NCI-H128 (cell line): ENCODE data around the gene IFNA14.
"Not testable (repeated sequence)": the region's sequence is repeated elsewhere in the genome, so short reads cannot be mapped to it uniquely, and the experiment has no call there.

ENCODE experiments used
- DNase-seq: peaks from one replicate; lab custom pipeline; 2025; ENCODE audit not compliant: unreplicated experiment; lab: John Stamatoyannopoulos, UW

Gene IFNA14

GRCh38 chr9:21217211-21217610, 22.6 kb downstream of the IFNA14 start, which contains the start of gene IFNA16:
TSS of gene IFNA16 (minus strand) at chr9:21217311. CDS start at chr9:21217305, 6 bp downstream.
- not testable (repeated sequence) for DNase-seq

- DNase-seq: not testable (repeated sequence)
Observed at GRCh38 chr9:21213411-21214326, 26.1 kb downstream of the IFNA14 start.

GRCh38 chr9:21212160-21212559, 27.6 kb downstream of the IFNA14 start:
- DNase-seq: not testable (repeated sequence)

- DNase-seq: not testable (repeated sequence)
Observed at GRCh38 chr9:21210782-21211181, 29.0 kb downstream of the IFNA14 start.

- DNase-seq: no peak
Observed at GRCh38 chr9:21210311-21210710, 29.5 kb downstream of the IFNA14 start.

- not testable (repeated sequence) for DNase-seq
Observed at GRCh38 chr9:21207043-21207442, 32.8 kb downstream of the IFNA14 start, which contains the start of gene IFNA10. TSS of gene IFNA10 (minus strand) at chr9:21207143. CDS start at chr9:21207097, 46 bp downstream.

GRCh38 chr9:21205204-21205603, 34.6 kb downstream of the IFNA14 start:
- no peak for DNase-seq

- DNase-seq: not testable (repeated sequence)
Observed at GRCh38 chr9:21202105-21202504, 37.7 kb downstream of the IFNA14 start, which contains the start of gene IFNA7. TSS of gene IFNA7 (minus strand) at chr9:21202205. CDS start at chr9:21202165, 40 bp downstream.

GRCh38 chr9:21194867-21195776, 44.7 kb downstream of the IFNA14 start:
- DNase-seq: not testable (repeated sequence)
